ENCODE results near the gene MAMLD1.

MAMLD1 gene

DNA sequence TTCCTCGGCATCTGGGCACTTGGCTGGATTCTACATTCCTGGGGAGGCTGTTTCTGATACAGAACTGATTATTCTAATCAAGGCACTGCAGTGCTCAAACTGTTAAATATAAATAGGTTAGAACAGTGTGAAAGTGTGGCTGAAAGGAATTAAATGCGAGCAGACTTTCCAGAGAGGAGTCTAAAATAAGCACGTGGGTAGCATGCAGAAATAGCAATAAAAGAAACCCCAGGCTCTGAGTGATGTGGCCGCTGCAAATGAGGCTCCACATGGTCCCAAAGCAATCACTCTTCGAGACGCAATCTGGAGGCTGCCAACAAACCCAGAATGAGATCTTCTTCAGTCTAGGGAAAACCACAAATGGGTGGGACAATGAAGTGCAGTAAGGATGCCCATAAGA lies 174.7 kb downstream of the MAMLD1 start:
- no peak for DNase-seq

DNA sequence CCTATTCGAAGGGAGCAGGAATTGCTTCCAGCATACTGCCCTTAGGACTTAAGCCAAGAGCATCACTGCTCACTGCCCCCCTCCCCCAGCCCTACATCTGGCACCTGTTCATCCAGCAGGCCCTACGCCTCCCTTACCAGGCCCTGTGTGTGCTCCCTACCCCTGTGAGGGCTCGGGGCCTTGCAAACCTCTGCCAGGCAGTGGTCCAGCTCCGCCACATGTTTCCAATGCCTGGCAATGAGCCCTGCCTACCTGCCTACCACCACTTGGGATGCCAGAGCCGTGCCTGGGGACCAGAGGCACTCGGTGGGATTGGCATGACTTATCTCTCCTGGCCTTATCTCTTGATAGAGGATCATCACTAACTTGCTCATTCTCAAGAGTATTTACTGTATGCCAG lies 177.8 kb downstream of the MAMLD1 start:
- DNase-seq, result no peak

DNA sequence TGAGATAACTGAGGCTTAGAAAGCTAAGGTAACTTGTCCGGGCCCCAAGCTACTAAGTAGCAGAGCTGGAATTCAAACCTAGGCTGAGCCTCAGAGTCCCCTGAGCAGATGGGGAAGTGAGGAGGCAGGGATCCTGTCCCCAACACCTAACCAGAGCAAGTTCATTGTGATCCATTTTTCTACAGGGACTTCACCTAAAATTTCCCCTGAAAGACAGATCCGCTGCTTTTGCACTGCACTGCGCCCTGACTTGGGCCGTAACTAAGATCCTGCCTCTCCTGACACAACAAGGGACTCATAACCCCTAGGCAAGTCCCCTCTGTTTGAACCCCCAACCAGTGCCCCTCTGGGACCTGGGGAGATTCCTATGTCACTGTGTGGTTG lies 179.7 kb downstream of the MAMLD1 start:
- no peak for DNase-seq

DNA sequence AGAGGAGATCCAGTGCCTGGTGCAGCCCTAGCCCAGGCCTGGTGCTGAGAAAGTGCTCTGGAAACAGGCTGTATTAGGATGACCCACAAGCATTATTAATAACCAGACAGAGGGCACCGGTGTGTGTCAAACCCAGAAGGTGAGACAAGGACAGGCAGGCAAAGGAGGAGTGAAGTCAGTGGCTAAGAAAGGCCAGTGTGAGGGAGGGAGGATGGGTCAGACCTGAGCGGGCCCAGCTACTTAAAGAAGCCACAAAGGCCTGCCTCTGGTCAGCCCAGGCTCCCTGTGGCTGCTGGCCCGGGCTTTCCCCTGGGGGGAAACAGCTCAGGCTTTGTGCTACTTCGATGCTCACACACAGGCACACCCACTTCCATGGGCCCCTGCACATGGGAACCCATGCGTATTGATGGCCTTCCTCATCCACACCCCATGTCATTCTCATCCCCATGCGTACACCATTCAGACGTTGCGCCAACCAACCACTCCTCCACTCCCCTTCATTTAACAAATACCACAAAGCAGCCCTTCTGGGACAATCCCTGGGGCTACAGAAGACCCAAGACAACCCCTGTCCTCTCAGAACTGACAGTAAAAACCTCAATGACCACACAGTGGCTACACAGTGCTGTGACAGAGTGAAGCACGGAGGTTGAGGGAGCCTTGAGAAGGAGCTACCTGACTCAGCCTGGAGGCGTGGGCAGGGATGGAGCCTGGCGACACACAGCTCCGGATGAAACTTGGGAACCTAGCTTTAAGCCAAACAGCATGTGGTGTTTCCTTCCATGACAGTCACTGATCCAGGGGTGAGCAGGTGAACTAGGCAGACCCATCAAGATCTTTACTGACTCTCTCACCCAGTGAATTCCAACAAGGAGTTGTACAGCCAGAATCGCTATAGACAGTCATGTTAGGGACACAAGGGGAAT lies 180.4 kb downstream of the MAMLD1 start:
- no peak for DNase-seq

DNA sequence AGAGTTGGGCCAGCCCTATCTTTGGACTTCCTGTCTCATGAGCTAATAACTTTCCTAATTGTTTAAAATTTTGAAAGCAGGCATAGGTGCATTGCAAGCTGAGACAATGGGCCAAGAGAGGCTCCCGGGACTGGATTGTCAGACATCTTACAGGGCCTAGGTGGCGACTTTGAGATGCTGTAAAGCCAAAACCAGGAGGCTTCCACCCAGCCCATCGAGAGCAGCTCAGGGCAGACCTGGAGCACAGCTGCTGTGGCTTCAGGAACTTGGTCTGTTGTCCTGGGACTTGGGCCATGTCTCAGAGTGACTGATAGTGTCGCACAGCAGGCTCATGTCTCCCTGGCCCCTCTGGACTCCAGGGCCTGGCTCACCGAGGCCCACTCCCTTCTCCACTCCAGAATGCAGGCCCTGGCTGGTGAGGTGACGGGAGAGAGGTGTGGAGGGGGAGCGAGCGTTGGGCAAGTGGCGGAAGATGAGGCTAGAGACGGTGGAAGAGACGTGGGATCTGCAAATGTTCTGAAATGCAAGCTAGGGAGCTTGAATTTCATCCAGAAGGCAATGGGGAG lies 181.2 kb downstream of the MAMLD1 start:
- no peak for DNase-seq

DNA sequence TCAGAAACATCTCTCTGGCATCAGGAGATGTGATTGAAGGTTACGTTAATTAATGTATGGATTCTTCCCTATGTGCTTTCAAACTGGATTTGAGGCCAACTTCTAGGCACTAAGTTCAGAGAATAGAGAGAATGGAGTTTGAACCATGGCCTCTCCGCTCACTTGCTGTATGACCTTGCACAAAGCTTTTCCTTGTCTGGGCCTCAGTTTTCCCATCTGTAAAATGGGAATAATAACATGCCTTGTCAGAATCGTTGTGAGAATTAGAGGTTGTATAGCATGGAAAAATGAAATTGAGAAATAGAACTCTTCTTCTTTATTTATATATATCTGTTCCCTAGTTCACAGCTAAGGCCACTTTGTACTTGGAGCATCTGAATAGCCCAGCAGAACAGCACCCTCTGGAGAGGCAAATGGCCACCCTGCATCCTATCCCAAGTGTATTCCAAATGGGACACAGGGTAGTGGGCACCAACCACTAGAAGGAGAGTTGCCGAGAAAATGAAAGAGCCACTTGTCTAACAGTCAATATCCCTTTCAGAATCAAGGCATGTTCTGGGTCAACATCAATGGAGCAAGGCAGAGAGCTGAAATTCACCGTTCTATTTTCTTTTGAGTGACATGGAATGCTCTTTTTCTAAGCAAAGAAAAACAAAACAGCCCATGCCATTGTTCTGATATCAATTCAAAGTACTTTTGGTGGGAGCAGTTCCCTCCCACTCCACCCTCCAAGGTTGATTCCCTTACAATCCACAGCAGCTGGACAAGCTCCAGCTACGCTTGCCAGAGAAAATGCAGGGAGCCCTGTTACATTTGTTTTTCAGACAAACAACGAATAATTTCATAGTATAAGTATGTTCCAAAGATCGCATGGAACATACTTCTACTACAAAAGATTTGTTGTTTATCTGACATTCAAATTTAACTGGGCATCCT lies 182.0 kb downstream of the MAMLD1 start:
- DNase-seq, result no peak

DNA sequence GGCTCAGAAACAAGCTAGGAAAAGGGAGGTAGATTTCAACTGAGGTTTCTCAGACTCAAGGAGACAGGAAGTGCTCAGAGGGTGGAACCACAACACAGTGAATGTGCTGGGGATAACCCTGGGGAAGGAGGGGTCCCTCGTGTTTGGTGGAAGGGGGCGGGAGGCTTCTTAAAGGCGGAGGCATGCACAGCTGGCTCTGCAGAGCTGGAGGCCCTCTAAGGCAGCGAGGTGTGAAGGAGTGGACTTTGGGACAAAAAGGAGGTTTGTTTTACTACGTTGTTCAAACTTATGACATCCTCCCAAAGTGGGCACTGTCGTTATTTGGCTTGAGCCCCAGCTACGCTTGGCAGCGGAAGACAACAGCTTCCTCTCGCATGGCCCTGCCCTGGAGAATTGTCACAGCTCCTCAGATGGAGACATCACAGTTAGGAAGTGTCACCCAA lies 183.6 kb downstream of the MAMLD1 start:
- DNase-seq, result no peak

DNA sequence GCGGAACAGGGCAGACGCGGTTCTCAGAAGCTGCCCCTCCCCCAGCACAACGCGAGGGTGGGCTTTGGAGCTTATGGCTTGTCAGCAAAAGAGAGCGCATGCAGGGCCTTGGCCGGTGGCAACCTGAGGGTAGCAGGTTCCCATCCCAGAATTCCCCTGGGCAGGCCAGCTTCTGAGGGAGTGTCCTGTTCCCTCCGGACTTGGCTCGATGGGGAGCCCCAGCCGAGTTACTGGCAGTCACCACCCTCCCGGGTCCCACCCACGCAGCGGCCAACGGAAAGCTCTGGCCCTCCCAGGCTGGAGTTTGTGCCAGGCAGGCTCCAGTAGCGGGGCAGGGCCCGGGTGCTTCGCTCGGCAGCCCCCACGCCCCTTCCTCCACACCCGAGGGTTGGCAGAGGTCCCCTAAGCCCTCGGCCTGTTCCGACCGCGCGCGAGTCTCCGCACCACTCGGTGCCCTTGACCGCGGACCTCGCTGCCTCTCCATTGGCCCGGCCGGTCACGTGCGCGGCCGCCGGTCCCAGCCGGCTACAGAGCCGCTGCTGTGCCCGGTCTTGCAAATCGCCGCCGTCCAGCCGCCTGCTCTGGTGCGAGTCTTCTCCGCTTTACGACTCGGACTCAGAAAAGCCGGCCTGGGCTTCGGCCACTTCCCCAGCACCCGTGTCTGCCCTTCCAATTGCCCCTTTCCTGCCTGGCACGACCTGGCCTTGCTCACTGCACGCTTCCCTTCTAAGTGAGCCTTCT lies 184.4 kb downstream of the MAMLD1 start:
- no peak for DNase-seq

DNA sequence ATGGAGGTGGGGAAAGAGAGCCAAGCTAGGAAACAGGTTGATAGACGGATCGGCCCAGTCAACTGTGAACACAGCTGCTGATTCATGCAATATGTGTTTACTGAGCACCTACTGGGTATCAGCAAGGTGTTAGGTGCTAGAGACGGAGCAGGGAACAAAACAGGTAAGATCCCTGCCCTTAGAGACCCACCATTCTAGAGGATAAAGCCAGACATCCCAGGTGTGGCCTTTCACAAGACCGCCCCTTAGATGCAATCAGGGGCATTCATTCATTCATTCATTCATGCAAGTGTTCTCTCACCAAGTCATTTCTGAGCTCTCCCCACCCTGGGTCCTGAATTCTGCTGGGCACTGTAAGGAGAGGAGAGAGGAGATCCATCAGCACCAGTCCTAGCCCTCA lies 185.1 kb downstream of the MAMLD1 start:
- no peak for DNase-seq

DNA sequence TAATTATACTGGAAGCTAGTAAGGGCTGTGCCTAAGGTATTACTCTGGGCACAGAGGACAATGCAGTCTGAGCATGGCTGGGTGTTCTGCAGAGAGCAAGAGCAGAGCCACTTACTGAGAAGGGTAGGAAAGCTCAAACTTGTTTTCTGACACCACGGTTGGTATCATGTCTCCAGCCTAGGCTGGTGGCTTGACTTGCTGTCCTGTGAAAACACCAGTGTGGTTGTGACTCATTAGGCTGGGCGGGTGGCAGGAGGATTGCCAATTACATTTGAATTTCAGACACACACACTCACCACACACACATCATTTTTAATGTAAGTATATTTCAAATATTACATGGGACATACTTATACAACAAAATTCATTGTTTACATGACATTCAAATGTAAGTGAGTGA lies 185.6 kb downstream of the MAMLD1 start:
- no peak for DNase-seq

DNA sequence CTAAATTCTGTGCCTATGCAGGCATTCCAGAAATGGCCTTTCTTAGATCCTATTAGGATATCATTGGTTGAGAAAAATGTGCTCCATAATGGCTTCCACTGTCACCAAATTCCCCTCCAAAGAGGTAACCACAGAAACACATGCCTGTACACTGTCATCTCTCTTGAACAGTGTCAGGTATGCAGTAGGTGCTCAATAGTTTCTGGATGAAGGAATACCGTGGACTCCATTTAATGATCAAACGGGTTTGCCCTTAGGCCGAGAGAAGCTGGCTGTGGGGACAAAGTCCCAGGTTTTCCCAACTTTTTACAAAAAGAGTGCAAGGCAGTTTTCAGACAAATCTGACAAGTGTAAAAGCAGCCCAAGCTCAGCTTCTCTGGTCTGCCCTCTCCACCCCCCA lies 188.8 kb downstream of the MAMLD1 start:
- no peak for DNase-seq

DNA sequence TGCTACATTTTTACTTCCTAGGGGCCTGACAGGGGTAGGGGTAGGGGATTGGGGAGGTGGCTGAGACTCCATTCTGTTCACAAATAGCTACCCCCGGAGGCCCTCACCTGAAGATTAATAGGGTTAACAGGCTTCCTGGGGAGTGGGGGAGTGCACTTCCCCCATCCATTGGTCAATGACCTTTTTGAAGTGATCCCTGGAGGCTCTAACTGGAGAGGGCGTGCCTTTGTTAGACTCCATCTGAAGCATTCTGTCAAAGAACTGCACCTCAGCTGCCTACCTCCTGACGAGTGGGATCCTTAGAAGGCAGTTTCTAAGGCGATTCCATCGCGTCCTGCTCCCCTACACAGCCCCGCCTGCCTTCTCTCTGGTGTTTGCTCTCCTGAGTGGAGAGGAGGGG lies 195.3 kb downstream of the MAMLD1 start:
- no peak for DNase-seq
